Thymus (tissue), 11 donors: ENCODE measurements around the gene TBCK. TPM values are rescaled to one million over a fixed set of nuclear protein-coding genes. Genes with fewer than 3 reads are reported as not detected.
A peak's percentile ranks its signal among the peaks of the same experiment; 100 is the strongest.

Experiments used
- DNase-seq, 9 donors: peaks; one replicate each; pipeline ENCODE4 v3.0.0-alpha.2; 2013; ENCODE audit warnings: low spot score in 9 of 9, low read depth in 6 of 9, missing footprints in 1 of 9
- H3K27ac ChIP-seq, 2 donors: one replicate each; pipeline ENCODE4 v1.5.1; 2013; ENCODE audit warnings: control low read depth in 1 of 2, low read depth in 1 of 2, low read length in 1 of 2, mild to moderate bottlenecking in 1 of 2, moderate library complexity in 1 of 2
- H3K27me3 ChIP-seq, 2 donors: one replicate each; pipeline ENCODE4 v1.5.1; 2013; ENCODE audit warnings: low read length in 1 of 2; ENCODE audit not compliant: control insufficient read depth in 2 of 2, insufficient read depth in 1 of 2
- H3K36me3 ChIP-seq, 2 donors: one replicate each; pipeline ENCODE4 v1.5.1; 2013; ENCODE audit warnings: low read length in 1 of 2, mild to moderate bottlenecking in 1 of 2, moderate library complexity in 1 of 2; ENCODE audit not compliant: control insufficient read depth in 2 of 2, insufficient read depth in 2 of 2
- H3K4me1 ChIP-seq, 2 donors: one replicate each; pipeline ENCODE4 v1.5.1; 2013; ENCODE audit warnings: low read length in 2 of 2; ENCODE audit not compliant: control insufficient read depth in 2 of 2, insufficient read depth in 2 of 2
- H3K4me3 ChIP-seq, 2 donors: one replicate each; pipeline ENCODE4 v1.5.1; 2013; ENCODE audit warnings: low read length in 2 of 2, control low read depth in 1 of 2, mild to moderate bottlenecking in 1 of 2
- H3K9me3 ChIP-seq, 2 donors: one replicate each; pipeline ENCODE4 v1.5.1; 2013; ENCODE audit warnings: low read length in 1 of 2, mild to moderate bottlenecking in 1 of 2; ENCODE audit not compliant: control insufficient read depth in 2 of 2, insufficient read depth in 1 of 2
- WGBS: extraction: QIAGEN DNeasy Blood & Tissue Kit; methylation state at CpG from one replicate; pipeline ENCODE4 v1.1.7; 2013; 5-methylcytosine and 5-hydroxymethylcytosine counted together
- polyA plus RNA-seq: library from polyadenylated mRNA; stranded (reverse); fragments of 200-250 nt; gene quantifications from one replicate; pipeline ENCODE4 v1.2.3, GENCODE V29; 2013
- total RNA-seq: library from RNA; stranded (reverse); fragments of 120-200 nt; gene quantifications from one replicate; pipeline ENCODE4 v1.2.4, GENCODE V29; 2013
- donor health status: healthy.

TBCK gene
- total and polyA plus RNA-seq, 2 donors, result 17.9 to 34.8 TPM

GRCh38 chr4:106284227-106284626 is 31.8 kb downstream of the TBCK start:
- Histone ChIP-seq H3K9me3 (no peaks in the 10 kb centered on the region), H3K4me3 (no peak overlapping the region), H3K36me3 (peaks cover 0 to 15% of the 10 kb centered on the region in 2 donors), H3K27ac (peak overlapping the region in 1 of 2 donors; percentile 88), H3K27me3 (no peaks in the 10 kb centered on the region), H3K4me1 (peaks cover 3 to 4% of the 10 kb centered on the region in 2 donors)
- peak in 1 of 9 donors; percentile 4 for DNase-seq
- whole genome bisulfite sequencing, result 96% methylated on average over 3 of the region's 3 CpGs

GRCh38 chr4:106277140-106277675 is 38.8 kb downstream of the TBCK start:
- no peak overlapping the region for H3K27ac ChIP-seq
- H3K9me3 ChIP-seq, result no peaks in the 10 kb centered on the region
- no peak overlapping the region for H3K4me3 ChIP-seq
- H3K27me3 ChIP-seq, result no peaks in the 10 kb centered on the region
- H3K4me1 ChIP-seq, result no peaks in the 10 kb centered on the region
- H3K36me3 ChIP-seq, result peaks cover 0 to 3% of the 10 kb centered on the region in 2 donors
- WGBS, result 98% methylated on average over 1 of the region's 1 CpG
- DNase-seq, result no peak

GRCh38 chr4:106273831-106274230 is 42.2 kb downstream of the TBCK start:
- no peak overlapping the region for H3K27ac ChIP-seq
- no peaks in the 10 kb centered on the region for H3K9me3 ChIP-seq
- no peaks in the 10 kb centered on the region for H3K4me1 ChIP-seq
- H3K36me3 ChIP-seq, result peaks cover 0 to 3% of the 10 kb centered on the region in 2 donors
- 98% methylated on average over 2 of the region's 2 CpGs for WGBS
- H3K4me3 ChIP-seq, result no peak overlapping the region
- no peaks in the 10 kb centered on the region for H3K27me3 ChIP-seq
- DNase-seq, result no peak

- no peak overlapping the region for H3K27ac ChIP-seq
- H3K4me1 ChIP-seq, result no peaks in the 10 kb centered on the region
- H3K36me3 ChIP-seq, result peaks cover 0 to 3% of the 10 kb centered on the region in 2 donors
- H3K9me3 ChIP-seq, result no peaks in the 10 kb centered on the region
- no peak overlapping the region for H3K4me3 ChIP-seq
- DNase-seq, result no peak
- WGBS, result 96% methylated on average over 1 of the region's 1 CpG
- H3K27me3 ChIP-seq, result no peaks in the 10 kb centered on the region
These were observed 45.3 kb downstream of the TBCK start for GRCh38 chr4:106270736-106271135.

GRCh38 chr4:106269711-106270110 is 46.3 kb downstream of the TBCK start:
- Histone ChIP-seq H3K27ac (no peak overlapping the region), H3K9me3 (no peaks in the 10 kb centered on the region), H3K4me1 (no peaks in the 10 kb centered on the region), H3K4me3 (no peak overlapping the region), H3K36me3 (peaks cover 0 to 2% of the 10 kb centered on the region in 2 donors), H3K27me3 (no peaks in the 10 kb centered on the region)
- 97% methylated on average over 2 of the region's 2 CpGs for WGBS
- DNase-seq, result no peak

- no peaks in the 10 kb centered on the region for H3K4me1 ChIP-seq
- no peaks in the 10 kb centered on the region for H3K27me3 ChIP-seq
- H3K4me3 ChIP-seq, result no peak overlapping the region
- H3K9me3 ChIP-seq, result no peaks in the 10 kb centered on the region
- no peak for DNase-seq
- no peaks in the 10 kb centered on the region for H3K36me3 ChIP-seq
- H3K27ac ChIP-seq, result no peak overlapping the region
These were observed 47.2 kb downstream of the TBCK start for GRCh38 chr4:106268786-106269185.

- H3K4me1 ChIP-seq, result no peaks in the 10 kb centered on the region
- H3K36me3 ChIP-seq, result no peaks in the 10 kb centered on the region
- H3K27me3 ChIP-seq, result no peaks in the 10 kb centered on the region
- peak in 7 of 9 donors; percentile 20 to 59 (median 39) for DNase-seq
- H3K4me3 ChIP-seq, result no peak overlapping the region
- no peak overlapping the region for H3K27ac ChIP-seq
- H3K9me3 ChIP-seq, result no peaks in the 10 kb centered on the region
These were observed 49.8 kb downstream of the TBCK start for GRCh38 chr4:106266201-106266600.

- DNase-seq, result no peak
- H3K9me3 ChIP-seq, result no peaks in the 10 kb centered on the region
- H3K36me3 ChIP-seq, result no peaks in the 10 kb centered on the region
- H3K27ac ChIP-seq, result no peak overlapping the region
- H3K4me1 ChIP-seq, result no peaks in the 10 kb centered on the region
- WGBS, result 97% methylated on average over 4 of the region's 4 CpGs
- no peaks in the 10 kb centered on the region for H3K27me3 ChIP-seq
- no peak overlapping the region for H3K4me3 ChIP-seq
These were observed 51.7 kb downstream of the TBCK start for GRCh38 chr4:106264331-106264728.

- no peak overlapping the region for H3K4me3 ChIP-seq
- no peak overlapping the region for H3K27ac ChIP-seq
- H3K9me3 ChIP-seq, result no peaks in the 10 kb centered on the region
- 99% methylated on average over 2 of the region's 2 CpGs for WGBS
- H3K36me3 ChIP-seq, result no peaks in the 10 kb centered on the region
- no peaks in the 10 kb centered on the region for H3K27me3 ChIP-seq
- H3K4me1 ChIP-seq, result no peaks in the 10 kb centered on the region
- no peak for DNase-seq
These were observed 52.2 kb downstream of the TBCK start for GRCh38 chr4:106263594-106264330.
